Jurkat, Clone E6-1 (cell line): Measurements from ENCODE around the gene CCDC102B.

ENCODE experiments used
- DNase-seq: peaks from one replicate; pipeline ENCODE4 v3.0.0-alpha.2; 2011; ENCODE audit warnings: low read depth, low spot score
- H3K4me3 ChIP-seq: 2 replicates; pipeline ENCODE4 v1.5.1; 2011; ENCODE audit warnings: mild to moderate bottlenecking, low read length, control low read depth, moderate library complexity

Gene CCDC102B

DNA sequence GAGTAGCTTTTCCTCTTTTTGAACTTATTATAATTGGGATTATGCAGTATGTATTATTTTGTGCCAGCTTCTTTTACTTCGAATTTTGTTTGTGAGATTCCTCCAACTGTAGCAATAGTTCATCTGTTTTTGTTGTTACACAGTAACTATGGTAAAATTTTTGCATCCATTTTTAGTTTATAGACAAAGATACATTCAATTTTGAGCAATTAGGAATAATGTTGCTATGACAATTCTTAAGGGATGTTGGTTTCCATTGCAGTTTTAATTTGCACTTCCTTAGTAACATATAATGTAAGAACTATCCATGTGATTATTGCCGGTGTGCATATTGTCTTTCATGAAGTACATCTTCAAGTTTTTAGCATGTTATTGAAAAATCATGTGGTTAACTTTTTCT, 20.7 kb downstream of the CCDC102B start:
- no peak for DNase-seq
- no peak overlapping the region for H3K4me3 ChIP-seq

DNA sequence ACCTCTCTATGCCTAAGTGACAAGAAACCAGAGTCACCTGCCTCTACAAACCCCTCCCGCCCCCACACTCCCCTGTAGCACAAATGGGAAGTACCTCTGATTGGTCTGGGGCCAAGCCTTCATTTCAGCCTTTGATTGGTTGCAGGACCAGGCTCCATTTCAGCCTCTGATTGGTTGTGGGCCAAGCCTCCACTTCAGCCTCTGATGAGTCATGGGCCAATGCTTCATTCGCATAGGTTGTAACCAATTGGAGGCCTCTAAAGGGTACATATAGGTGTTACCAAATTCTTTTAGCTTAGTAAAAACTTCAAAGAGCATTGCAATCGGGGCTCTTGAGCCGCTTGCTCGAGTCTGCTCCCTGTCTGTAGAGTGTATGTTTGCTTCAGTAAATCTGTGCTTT, 25.0 kb downstream of the CCDC102B start:
- no peak overlapping the region for H3K4me3 ChIP-seq
- DNase-seq = no peak

DNA sequence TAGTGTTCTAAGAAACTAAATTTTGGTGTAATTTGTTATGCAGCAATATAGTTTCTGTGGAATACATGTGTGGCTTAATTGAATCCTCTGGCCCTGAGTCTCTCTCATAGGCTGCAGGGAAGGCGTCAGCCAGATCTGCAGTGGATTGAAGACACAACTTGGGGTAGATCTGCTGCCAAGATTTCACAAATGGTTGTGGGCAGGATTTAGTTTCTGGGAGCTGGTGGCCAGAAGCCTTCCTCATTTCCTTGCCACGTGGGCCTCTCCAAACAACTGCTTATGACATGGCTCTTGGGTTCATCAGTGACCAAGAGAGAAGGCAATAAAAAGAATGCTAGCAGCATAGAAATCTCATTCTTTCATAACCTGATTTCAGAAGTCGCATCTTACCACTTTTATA, 28.2 kb downstream of the CCDC102B start:
- no peak overlapping the region for H3K4me3 ChIP-seq
- DNase-seq = no peak

DNA sequence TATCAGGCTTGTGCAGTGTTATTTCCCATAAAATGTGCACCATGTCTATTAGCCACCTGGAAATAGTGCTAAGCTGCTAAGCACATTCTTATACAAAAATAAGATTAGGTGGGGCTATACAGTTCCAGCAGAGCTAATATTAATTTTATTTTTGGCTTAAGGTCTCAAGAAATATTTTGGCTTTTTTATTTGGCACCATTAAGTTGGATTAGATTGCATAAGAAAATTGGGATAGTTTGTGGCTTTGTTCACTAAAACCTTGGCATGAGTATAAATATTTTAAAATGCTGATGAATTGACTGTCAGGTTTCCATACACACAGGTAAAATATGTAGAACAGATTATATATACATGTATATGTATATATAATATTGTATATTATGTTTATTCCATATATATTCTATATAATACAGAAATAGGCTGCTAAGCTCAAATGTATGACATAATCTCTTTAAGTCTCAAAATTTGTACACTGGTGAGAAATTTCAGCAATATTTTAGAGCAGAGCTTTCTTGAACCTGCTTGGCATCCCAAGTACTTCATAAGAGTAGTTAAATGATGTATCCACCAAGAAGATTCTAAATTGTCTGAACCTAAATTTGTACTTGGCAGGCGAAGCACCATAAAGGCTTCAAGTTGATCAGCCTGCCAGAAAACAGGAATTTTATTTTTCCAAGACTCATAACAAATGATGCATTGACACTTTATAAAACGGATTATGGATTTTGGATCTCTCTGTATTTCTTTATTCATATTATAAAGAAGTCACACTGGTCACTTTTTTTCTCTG, 32.6 kb downstream of the CCDC102B start:
- DNase-seq = no peak
- no peak overlapping the region for H3K4me3 ChIP-seq

DNA sequence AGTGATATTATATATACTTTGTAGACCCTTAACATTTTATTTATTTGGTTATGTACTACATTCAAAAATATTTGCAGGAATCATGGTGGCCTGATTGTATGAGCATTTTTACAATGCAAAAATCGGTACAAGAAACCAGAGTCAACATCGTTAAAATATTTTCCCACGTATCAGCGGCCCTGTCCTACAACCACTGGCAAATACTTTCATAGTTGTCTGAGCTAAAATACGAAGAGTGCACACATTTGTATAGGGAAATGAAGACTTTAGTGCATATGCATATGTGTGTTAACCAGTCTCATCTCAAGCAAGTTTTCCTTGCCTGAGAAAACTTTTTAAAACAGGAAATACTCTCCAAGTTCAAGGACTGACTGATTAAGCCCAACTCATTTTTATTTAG, 35.9 kb downstream of the CCDC102B start:
- no peak overlapping the region for H3K4me3 ChIP-seq
- DNase-seq = no peak

DNA sequence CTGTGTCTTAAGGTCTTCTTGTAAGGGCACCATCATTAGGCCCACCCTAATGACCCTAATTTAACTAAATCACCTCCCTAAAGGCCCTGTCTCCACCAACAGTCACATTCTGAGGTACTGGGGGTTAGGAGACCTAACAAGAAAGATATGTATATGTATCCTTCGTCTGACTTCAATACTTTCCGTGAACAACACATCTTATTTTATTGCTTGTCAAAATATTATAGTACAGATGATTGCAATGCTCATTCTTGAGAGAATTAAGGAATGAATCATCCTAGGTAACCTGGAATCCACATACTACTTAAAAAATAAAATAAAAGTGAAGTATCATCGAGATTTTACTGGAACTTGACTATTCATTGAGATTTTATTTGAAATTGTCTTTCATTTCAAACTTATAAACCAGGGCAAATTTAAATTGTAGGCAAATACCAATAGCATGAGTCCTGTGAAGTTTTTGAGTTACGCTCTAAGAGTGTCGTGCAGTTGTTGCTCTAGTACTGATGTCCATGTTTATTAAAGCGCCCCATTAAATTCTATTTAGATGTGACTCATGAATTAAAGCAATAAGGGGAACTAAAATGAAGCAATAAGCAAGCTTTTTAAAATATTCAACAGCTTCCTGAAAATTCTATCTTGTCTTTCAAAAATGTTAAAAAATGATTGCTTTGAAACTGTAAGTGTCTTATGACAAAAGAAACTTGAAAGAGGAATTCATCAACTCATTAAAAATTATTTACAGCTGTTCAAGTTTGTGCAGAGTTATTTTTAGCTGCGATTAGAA, 40.0 kb downstream of the CCDC102B start:
- H3K4me3 ChIP-seq = no peak overlapping the region
- no peak for DNase-seq

DNA sequence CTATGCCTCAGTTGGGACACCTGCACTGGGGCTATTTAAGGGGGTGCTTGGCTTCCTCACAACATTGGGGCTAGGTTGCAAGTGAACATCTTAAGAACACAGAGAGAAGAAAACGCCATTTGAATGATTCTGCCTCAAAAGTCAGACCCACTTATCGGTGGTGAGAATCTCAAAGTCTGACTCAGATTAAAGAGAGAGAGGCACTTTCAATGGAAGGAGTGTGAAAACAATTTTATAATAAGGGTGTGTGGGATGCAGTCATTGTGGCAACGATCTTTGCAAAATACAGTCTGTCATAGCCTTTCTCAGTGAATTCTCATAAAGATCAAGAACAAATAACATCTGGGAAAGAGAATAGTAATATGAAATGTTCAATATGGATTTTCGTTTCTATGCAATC, 41.8 kb downstream of the CCDC102B start:
- no peak overlapping the region for H3K4me3 ChIP-seq
- DNase-seq = no peak

DNA sequence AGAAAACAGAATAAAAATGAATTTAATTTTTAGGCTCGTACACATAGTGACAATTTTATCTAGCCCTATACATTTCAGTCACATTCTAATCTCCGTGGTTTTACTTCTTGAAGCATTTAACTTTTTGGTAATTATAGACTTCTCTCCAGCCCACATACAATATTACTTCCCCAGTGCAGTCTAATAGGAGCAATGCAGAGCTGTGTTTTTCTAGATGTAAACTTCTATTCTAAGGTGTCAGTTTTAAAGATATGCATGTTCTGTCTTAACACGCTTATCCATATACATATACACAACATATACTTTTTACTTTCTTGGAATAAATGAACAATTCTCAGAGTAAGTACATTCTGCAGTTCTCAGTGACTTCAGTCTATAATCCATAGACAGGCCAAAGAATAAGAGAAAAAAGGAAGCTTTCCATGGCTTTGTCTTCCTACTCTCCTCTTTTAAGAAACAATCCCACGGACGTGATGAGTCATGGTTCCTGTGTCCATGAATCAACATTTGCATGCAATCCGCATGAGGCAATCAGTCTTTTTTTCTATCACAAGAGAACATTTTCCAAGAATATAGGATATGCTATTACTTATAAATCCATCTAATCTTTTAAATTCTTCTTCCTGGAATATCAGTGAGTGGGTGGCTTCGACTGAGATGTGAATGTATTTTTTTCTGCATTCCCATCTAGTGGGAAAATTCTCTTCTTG, 42.8 kb downstream of the CCDC102B start:
- DNase-seq = no peak
- H3K4me3 ChIP-seq = no peak overlapping the region

DNA sequence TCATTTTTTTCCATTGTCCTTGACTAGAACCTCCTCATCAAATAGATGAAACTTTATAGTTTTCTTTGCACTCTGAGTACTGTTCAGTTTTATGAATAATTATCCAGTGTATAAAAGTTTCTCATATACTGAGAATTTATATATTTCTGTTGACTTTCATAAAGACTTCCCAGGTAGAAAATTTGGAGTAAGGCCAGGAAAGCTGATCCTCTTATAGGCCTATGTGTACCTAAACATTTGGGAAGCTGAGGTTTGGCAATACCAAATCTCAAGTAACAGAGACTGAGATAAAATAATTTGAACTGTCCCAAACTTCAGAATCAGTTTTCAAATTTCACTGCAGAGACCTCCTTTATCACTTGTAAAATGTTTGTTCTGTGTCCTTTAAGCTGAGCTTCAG, 43.4 kb downstream of the CCDC102B start:
- no peak for DNase-seq
- H3K4me3 ChIP-seq = no peak overlapping the region

DNA sequence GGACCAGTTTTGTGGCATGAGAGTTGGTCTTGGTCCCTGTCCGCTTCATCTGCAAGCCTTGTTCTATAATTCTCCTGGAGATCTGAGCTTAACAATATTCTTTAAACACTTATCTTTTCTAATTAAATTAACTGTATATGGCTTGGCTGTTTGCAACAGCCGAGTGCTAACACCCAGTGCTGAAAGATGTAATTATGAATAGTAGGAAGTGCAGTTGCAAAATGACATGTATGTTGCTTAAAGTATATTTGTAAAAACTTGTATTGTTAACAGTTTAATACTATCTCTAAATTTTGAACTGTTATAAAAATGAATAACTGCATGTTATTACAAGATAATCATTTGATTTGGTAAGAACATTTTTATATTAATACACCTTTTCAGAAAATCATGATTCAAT, 45.1 kb downstream of the CCDC102B start:
- no peak for DNase-seq
- no peak overlapping the region for H3K4me3 ChIP-seq

DNA sequence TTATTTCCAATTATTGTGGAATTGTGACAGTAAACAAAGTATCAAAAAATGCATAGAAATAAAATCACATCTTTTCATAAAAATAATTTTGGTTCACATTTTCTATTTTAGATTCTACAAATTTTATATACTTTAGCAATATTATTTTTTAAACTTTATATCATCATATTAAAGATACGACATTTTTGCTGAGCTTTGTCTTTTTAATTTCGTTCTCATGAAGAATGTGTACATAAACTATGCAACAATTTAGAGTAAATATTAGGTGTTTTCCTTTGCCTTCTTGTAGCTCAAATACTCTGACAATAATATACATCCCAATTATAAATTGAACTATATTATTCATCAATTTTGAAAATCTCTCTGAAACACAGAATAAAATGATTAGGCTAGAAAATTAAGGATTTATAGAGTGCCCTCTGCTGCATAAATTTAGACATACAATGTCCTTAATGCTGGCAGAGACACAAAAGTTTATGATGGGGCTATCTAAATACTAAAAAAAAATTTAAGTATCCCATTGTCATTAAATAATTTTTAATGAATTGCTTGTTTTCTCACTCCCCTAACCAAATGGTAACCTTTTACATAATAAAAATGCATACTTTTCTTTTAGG, 45.7 kb downstream of the CCDC102B start:
- no peak overlapping the region for H3K4me3 ChIP-seq
- DNase-seq = no peak

DNA sequence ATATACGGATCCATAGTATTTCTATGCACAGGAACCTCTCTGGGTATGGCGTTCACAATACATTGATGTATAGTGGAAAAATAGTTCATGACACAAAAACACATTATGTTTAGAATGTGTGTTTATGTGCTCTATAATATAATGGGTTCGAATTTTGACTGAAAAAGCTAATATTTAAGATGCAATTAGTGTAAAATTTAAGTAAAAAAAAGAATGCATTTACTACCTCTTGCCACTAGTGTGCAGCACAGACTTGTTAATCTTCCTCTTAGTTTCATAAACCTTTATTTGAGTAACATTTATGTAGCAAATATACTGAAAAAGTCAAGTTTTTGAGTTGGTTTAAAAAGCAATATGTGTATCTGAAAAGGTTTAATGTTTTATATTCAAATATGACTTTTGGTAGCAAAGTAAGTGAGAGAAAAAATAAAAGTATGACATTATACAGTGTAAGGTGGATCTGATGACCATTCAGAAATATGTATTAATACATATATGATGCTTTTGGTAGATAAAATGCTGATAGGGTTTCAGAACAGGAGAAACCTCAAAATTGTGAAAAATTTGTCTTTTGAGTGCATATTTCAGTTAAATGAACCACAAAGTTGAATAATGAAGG, 49.4 kb downstream of the CCDC102B start:
- peak; percentile 27 for DNase-seq

DNA sequence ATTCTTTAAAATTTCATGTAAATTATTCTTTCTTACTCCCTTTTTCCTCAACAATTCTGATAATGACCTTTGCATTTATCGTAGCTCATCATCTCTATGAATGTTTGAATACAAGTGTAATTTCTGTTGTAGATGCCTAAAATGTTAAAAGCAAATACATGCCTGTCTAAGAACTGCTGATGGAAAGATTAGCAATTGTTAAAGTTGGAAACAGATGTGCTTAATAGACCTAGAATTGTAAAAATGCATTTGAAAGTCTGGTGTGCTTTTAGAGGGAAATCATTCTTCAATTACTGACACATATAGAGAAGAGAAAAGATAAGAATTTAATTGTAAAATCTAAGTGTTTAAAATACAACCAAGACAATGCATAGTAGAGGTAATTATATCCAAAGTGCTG, 50.4 kb downstream of the CCDC102B start:
- DNase-seq = no peak
- H3K4me3 ChIP-seq = no peak overlapping the region

More for the DNA sequence above, 49.4 kb downstream of the CCDC102B start:
- H3K4me3 ChIP-seq = no peak overlapping the region

DNA sequence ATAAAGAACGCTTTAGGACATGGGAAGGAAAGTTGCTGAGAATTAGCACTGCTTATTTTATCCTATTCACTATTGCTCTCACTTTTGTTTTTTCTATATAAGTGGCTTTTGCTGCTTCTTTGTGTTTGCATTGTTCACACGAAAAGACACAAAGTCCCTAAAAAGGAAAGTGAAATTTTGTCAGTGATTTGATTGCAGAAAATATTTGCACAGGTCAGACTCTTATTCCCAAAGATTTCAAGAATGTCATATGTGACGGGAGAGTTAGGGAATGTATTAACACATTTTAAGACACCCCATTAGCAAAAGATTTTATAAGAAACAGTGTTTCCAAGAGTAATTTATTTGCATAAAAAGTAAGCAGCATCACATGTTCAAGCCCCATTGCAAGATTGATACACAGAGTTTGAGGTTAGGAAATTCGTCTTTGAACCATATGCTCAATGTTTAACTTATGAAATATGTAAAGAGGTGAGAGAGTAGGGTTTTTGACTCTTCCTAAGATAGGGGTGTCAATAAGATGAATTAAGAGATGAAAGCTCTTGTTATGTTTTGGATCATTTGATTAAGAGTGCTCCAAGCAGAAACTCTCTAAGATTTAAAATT, 57.0 kb downstream of the CCDC102B start:
- no peak for DNase-seq

DNA sequence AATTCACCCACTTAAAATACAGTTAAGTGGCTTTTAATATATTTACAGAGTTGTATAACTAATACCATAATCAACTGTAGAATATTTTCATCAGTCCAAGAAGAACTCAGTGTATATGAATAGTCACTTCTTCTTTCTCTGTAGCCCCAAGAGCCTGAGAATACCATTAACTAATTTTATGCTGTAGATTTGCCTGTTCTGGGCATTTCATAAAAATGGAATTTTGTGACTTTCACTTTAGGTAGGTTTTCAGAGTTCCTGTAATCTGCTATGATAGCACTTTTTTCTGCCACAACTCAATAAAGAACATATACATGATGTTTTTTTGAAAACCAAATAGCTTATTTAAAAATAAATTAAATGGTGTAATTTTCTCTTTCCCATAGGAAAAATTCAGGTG, 57.6 kb downstream of the CCDC102B start:
- no peak overlapping the region for H3K4me3 ChIP-seq

More for the DNA sequence above, 57.0 kb downstream of the CCDC102B start:
- H3K4me3 ChIP-seq = no peak overlapping the region

DNA sequence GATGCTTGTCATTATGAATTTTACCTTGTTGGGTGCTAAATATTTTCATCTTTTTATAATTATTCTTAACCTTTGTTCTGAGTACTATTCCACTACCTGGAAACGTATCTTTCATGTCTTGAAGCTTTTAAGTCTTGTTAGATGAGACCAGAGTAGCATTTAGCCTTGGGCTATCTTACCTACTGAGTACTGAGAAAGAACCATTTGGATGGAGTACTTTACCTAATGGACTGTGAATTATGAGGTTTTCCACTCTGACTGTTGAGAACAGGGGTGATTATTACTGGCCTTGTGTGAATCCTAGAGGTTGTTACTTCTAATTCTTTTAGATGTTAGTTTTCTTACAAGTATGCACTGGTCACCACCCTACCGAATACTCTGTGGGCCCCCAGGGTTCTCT, 63.5 kb downstream of the CCDC102B start:
- no peak overlapping the region for H3K4me3 ChIP-seq
- DNase-seq = no peak

More for the DNA sequence above, 57.6 kb downstream of the CCDC102B start:
- DNase-seq = no peak

DNA sequence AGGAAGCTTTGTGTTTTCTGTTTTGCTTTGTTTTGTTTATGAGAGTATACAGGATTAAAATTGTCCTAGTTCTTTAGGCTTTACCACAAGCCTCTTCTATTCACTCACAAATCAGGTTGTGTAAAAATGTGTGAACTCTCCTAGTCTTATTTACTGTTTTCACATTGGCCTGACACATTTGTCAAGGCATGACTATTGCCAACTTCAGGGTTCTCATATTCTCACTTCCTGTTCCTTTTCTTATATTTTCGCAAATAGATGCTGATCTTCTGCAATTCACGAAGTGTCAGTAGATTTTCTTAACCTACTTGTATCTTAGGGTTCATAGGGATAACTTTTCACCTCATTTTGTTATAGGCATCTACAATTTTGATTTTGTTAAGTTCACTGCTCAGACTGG, 67.1 kb downstream of the CCDC102B start:
- no peak for DNase-seq

DNA sequence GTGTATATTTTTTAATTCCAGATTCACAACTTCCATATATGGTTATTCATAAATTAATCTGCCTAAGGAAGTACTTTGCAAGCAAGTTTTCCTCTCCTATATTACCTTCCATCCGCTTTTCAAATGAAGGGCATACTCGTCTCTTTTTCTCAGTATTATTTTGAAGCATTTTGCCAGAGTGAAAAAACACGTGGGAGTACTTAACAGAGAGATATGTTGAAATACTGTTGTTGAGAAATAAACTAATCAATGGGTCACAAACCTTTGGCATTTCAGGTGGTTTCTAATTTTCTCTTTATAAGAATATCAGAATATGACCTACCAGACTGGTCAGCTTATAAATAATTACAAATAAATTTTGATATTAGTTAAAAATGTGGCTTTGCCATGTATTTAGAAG, 67.6 kb downstream of the CCDC102B start:
- DNase-seq = no peak
- no peak overlapping the region for H3K4me3 ChIP-seq

More for the DNA sequence above, 67.1 kb downstream of the CCDC102B start:
- no peak overlapping the region for H3K4me3 ChIP-seq

DNA sequence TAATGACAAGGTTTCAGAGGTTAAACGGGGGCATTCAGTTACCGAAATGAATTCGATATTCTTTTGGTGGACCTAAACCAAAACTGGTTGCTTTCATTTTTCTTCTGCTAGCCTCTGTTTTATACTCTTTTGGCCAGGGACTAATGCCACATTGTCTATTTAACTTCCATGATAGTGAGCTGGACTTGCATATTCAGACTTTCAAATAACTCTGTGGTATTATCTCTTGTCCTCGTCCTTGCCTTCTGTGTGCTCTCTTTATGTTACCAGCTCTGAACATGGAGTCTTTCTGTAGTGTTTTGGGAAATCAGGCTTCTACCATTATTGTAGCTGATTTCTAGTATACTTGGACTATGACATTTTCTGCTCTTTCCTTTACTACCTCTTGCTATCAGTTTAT, 75.1 kb downstream of the CCDC102B start:
- DNase-seq = no peak
- H3K4me3 ChIP-seq = no peak overlapping the region
